ENCODE data around the gene GAGE10. TPM values are rescaled to one million over a fixed set of nuclear protein-coding genes. Genes with fewer than 3 reads are reported as not detected.

Gene GAGE10
- total RNA-seq, 4 donors from 2014 or later = not detected

DNA sequence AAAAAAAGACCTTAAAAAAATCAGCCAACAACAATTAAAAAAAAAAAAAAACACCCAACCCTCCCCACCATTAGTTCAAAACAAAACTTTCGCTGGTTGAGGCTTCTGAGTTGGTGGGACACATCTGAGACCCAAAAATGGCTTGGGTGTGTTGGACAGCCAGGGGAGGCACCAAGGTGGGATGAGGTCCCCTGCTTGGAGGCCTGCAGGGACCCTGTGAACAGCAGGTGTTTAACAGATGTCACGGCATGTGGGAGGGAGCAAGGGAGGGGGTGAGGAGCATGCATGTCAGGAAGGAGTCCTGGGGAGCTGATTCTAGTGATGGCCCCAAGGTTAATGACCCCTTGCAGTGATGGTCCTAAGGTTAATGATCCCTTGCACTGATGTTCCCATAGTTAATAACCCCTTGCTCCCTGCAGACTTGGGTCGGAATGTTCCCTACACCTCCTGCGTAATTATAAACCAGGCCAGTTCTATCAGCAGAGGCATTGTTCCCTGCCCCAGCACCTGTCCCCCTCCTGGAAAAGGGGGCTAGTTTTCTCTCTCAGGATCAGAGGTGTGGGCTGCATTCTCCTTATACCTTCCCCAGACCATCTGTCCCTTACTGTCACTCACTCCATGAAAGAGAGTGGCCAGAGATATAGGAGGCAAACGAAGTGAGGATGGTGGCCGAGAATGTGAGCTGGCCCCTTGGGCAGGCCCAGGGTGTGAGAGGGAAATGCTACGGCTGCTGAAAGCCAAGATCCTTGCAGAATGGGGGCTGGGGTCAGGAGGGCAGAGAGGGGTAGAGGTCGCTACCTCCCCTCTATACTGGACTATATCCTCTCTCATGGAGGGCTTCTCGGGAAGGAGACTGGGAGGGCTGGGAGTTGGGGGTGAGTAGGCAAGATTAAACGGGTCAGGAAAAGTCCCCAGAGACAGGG, 36.7 kb upstream of the GAGE10 start:
- intact Hi-C loops (cut with DNase I; ENCODE audit: low total_unique reads) = no loop called here
- no peak for DNase-seq

DNA sequence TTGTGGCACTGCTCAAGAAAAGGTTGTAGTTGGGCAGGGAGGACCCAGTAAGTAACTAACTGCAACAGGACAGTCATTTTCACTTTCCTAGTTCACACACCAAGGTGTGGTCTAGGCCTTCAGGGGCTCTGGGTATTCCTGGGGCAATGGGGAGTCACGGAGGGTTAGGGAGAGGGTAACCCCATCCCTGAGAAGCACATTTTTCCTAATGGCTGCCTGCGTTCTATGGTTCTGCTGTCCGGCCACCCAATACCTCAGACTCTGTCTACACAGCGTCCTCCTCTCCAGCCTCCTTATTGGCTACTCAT, 34.8 kb upstream of the GAGE10 start:
- Histone ChIP-seq H3K36me3 (no peaks in the 10 kb centered on the region), H3K27me3 (no peaks in the 10 kb centered on the region), H3K27ac (peak overlapping the region; percentile 89 to 93), H3K4me3 (peak overlapping the region; percentile 27 to 58), H3K9me3 (no peaks in the 10 kb centered on the region), H3K4me1 (no peaks in the 10 kb centered on the region)
- intact Hi-C loops (cut with DNase I; ENCODE audit: low total_unique reads) = no loop called here
- TF ChIP-seq, protein P1, sequence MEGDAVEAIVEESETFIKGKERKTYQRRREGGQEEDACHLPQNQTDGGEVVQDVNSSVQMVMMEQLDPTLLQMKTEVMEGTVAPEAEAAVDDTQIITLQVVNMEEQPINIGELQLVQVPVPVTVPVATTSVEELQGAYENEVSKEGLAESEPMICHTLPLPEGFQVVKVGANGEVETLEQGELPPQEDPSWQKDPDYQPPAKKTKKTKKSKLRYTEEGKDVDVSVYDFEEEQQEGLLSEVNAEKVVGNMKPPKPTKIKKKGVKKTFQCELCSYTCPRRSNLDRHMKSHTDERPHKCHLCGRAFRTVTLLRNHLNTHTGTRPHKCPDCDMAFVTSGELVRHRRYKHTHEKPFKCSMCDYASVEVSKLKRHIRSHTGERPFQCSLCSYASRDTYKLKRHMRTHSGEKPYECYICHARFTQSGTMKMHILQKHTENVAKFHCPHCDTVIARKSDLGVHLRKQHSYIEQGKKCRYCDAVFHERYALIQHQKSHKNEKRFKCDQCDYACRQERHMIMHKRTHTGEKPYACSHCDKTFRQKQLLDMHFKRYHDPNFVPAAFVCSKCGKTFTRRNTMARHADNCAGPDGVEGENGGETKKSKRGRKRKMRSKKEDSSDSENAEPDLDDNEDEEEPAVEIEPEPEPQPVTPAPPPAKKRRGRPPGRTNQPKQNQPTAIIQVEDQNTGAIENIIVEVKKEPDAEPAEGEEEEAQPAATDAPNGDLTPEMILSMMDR (IDR thresholded peaks at IDR 0.05) = no peak
- no peak for TF ChIP-seq POLR2A (IDR thresholded peaks at IDR 0.05)
- no peak for DNase-seq

More for the DNA sequence above, 36.7 kb upstream of the GAGE10 start:
- H3K27me3 ChIP-seq = no peaks in the 10 kb centered on the region
- no peak overlapping the region for H3K27ac ChIP-seq
- no peaks in the 10 kb centered on the region for H3K36me3 ChIP-seq
- H3K4me3 ChIP-seq = no peak overlapping the region
- H3K9me3 ChIP-seq = no peaks in the 10 kb centered on the region
- H3K4me1 ChIP-seq = no peaks in the 10 kb centered on the region
- TF ChIP-seq POLR2A (IDR thresholded peaks at IDR 0.05) = no peak
- TF ChIP-seq, protein P1 (IDR thresholded peaks at IDR 0.05) = no peak

DNA sequence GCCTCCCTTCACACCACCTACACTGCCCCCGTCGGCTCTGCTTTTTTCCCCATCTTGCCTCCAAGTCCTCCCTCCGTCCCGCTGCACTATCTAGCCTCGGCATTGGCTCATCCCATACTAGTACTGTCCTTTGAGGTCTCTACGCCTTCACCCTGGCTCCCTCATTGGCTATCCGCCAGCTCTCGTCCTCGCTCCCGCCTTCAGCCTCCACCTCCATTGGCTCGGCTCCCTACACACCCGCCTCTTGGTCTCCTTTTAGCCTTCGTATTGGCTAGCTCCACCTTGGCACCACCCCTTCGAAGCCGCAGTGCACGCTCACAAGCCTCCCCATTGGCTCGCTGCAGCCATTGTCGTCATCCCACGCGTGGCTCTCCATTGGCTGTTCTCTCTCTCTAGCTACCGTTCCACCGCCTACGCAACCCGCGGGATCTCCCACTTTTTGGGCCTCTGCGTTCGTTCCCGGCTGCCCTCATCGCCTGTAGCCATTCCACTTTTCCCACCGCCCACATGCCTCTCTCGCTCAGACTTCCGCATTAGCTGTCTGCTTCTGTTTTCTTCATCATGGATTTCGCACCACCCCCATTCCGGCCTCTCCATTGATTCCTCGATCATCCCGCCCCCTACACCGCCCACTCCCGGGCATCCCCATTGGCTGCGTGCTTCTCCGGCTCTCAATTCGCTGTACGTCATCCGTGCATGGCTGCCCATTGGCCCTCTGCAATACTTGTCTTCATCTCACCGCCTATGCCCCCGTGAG, 34.3 kb upstream of the GAGE10 start:
- intact Hi-C loops (cut with DNase I; ENCODE audit: low total_unique reads) = no loop called here
- TF ChIP-seq POLR2A (IDR thresholded peaks at IDR 0.05) = peak; percentile 50 to 58
- TF ChIP-seq, protein P1 (IDR thresholded peaks at IDR 0.05) = no peak
- Histone ChIP-seq H3K4me3 (peak overlapping the region; percentile 38 to 58), H3K27ac (peak overlapping the region; percentile 89 to 93), H3K27me3 (no peaks in the 10 kb centered on the region), H3K9me3 (no peaks in the 10 kb centered on the region), H3K4me1 (no peaks in the 10 kb centered on the region), H3K36me3 (no peaks in the 10 kb centered on the region)
- DNase-seq = peak; percentile 95 to 98

DNA sequence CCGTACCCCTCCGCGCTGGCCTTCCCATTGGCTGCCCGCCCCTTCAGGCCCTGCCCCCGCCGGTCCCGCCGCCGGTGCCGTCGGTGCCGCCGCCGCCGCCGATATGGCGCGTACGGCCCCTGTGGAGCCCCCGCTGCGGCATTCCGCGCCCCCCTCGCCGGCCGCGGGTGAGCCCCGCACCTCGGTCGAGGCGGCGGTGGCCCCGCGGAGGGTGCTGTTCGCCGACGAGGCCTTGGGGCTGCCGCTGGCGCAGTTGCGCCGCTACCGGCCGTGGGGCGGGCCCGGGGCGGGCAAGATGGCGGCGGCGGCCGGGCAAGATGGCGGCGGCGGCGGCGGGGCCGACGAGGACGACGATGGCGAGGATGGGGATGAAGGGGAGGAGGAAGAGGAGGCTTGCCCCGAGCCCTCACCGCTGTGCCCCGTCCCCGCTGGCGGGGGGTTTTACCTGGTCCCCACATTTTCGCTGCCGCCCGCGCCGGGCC, 33.6 kb upstream of the GAGE10 start, which contains the start of gene PPP1R3F:
Gene PPP1R3F (plus strand): TSS at position 27 of the 482 bp plus-strand sequence. CDS start 77 bp downstream, at position 104.
- TF ChIP-seq, protein P1 (IDR thresholded peaks at IDR 0.05) = no peak
- TF ChIP-seq POLR2A (IDR thresholded peaks at IDR 0.05) = peak in 1 of 2 donors; percentile 87
- Histone ChIP-seq H3K4me1 (no peaks in the 10 kb centered on the region), H3K9me3 (no peaks in the 10 kb centered on the region), H3K27me3 (no peaks in the 10 kb centered on the region), H3K4me3 (peak within 1 kb of the TSS; percentile 46 to 58), H3K36me3 (no peaks in the 10 kb centered on the region), H3K27ac (peak within 1 kb of the TSS; percentile 89 to 93)
- no peak for DNase-seq
- intact Hi-C loops (cut with DNase I; ENCODE audit: low total_unique reads) = no loop called here

Measured in uterus (tissue), 4 donors.